HG02981 (cell line): ENCODE data around the gene OSBPL2.

Source experiments
- ATAC-seq: cut with Tn5 transposase; IDR thresholded peaks from one replicate; pipeline ENCODE4 v1.9.1; 2021; ENCODE audit warnings: mild to moderate bottlenecking, moderate library complexity; ENCODE audit not compliant: unreplicated experiment

OSBPL2 gene

GRCh38 chr20:62219992-62220665, 18.2 kb upstream of the OSBPL2 start, which contains the start of gene HRH3:
Gene HRH3 (minus strand): TSS chr20:62220278. CDS start chr20:62219970, 308 bp downstream.
- ATAC-seq: no peak

GRCh38 chr20:62220666-62221568, 17.4 kb upstream of the OSBPL2 start:
- ATAC-seq: no peak

DNA sequence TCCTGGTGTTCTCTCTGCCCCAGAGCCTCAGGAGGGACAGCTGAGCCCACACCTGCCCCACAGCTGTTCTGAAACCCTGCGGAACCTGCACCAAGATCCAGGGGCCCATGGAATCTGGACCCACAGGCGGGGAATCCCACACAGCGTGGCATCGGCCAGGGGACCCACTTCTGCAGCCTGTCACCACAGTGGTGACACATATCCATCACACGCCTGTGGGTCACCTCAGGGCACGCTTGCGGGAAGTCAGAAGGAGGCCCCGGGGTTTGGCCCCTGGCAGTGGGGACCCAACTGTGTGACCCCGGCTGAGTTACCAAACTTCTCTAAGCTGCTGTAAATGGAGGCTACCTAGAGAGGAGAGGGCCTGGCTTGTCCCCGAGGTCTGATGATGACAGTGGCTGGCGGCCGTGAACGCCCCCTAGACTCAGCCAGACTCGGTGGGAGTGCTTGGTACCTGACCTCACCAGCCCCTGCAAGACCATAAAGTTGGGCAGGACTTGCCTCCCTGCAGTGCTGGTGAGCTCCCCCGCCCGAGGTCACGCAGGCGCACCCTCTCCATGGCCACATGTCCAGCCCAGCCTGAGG, 16.0 kb upstream of the OSBPL2 start:
- ATAC-seq: no peak

GRCh38 chr20:62222972-62223371, 15.3 kb upstream of the OSBPL2 start:
- ATAC-seq: no peak

DNA sequence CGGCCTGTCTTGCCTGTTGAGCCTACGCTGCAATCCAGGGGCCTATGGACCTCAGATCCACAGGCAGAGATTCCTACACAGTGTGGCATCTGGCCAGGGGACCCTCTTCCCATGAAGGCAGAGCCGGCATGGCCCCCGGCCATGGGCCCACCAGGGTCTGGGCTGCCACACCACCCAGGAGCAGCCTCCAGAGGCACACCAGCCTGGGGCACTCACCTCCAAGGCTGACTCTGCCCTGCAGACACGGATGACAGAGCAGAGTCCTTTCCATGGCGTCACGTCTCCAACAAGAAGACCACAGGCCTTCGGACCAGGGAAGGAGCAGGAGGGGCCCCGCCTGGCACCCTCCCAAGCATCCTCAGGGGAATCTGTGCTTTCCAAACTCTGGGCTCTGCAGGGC, 14.8 kb upstream of the OSBPL2 start:
- no peak for ATAC-seq

GRCh38 chr20:62224113-62224855, 14.0 kb upstream of the OSBPL2 start:
- ATAC-seq: no peak

DNA sequence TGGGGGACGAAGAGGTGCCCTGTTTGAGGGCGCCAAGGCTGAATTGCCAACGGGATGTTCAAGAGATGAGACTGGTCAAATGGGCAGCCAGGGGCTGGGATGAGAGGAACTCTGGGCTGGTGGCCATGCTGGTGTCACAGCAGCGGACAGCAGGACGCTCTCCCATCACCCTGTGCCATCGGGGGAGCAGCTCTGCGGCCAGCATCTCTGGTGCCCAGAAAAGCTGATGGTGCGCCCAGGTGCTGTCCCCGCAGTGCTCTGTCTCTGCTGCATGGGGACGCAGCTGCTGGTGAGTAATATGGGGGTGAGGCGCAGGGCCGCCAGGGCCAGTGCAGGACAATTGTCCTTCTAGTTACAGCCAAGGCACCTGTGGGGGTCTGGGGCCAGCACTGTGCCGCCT, 13.3 kb upstream of the OSBPL2 start:
- ATAC-seq: no peak

GRCh38 chr20:62225820-62226635, 12.3 kb upstream of the OSBPL2 start:
- no peak for ATAC-seq

DNA sequence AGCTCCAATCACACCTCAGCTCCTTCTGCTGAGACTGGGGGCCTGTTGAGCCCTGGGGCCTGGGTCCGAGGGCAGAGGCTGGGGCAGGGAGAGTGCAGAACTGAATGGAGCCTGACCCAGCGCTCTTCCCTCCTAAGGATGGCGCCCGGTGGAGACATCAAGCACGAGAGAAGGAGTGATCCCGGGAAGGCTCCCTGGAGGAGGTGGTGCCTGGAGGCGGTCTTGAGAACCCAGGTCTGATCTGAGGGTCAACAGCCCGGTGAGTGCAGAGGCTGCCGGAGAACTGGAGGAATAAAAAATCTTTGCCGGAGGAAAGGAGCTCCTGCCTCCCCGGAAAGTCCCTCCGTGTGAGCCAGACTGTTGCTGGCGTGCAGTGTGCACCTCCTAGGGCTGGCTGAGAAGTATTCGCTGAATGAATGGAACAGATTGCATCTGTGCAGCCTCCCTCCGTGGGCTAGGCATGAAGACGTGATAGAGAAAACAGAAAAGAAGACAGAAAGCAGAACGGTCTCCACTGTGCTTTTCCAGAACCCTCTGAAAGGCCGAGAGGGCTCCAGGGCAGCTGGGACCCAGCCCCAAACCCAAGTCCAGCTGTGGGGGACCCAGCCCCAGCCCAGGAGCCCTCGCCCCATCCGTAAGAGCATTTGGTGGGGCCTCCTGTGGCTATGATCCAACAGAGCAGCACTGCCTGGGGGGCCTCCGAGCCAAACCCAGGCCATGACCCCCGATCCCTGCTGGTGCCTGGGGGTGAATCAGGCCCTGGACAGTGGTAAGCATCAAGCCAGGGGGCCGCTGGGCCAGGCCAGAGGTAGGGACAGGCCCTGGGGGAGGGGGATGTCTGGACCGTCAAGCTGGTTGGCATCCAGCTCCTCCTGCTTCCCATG, 11.4 kb upstream of the OSBPL2 start:
- no peak for ATAC-seq

GRCh38 chr20:62227591-62227976, 10.7 kb upstream of the OSBPL2 start:
- ATAC-seq: no peak

DNA sequence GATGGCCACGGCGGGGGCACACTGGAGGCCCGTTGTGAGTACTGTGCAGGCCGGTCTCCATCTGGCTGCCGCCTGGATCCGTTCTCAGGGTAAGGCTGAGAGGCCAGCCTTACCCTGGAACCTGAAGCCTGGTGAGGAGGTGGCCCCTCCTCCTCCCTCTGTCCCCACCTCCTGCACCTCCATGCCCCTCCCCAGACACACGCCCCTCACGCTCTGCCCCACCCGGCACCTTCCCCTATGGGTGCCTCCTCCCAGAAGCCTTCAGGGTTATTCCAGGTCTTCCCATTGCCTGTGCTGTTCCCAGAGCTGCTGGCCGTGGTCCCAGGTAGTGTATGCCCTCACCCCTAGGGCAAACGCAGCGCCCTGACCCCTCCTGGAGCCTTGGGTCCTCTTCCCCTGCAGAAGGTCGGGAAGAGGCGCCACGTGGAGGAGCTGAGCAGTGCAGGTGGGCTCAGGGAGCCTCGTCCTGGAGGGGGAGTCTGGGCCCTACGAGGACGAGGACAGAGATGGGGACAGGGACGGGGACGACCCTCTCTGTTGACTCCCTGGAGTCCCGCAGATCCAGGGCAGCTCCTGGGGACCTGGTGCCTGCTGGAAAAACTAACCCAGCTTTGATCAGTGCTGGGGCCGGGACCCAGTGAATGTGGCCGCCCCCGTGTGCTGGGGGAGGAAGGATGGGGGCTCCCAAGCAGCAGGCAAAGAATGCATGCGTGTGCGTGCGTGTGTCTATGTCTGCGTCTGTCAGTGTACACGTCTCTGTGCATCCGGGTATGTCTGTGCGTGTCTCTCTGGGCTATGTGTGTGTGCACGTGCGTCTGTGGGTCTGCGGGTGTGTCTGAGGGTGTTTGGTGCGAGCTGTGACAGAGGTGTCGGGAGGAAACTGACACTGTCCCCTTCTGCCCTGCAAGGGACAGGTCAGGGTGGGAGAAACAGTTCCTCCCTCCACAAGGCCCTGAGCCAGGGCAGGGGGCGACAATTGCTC, 10.1 kb upstream of the OSBPL2 start:
- no peak for ATAC-seq

DNA sequence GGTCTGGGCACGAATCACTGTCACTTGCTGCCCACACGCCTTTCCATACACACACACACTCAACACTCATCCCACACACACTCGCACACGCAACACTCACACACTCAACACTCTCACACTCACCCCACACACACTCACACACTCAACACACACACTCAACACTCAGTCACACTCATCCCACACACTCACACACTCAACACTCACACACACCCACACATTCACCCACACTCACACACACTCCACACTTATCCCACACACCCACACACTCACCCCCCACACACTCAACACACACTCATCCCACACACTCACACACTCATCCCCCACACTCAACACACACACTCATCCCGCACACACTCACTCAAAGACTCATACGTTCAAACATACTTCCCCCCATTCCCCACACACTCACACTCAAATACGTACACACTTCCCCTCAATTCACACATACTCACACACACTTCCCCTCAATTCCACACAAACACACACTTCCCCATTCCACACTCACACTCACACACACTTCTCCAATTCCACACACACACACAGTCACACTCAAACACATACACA, 9.3 kb upstream of the OSBPL2 start:
- ATAC-seq: no peak

- no peak for ATAC-seq
Observed at GRCh38 chr20:62229667-62230066, 8.7 kb upstream of the OSBPL2 start.

GRCh38 chr20:62230276-62230675, 8.0 kb upstream of the OSBPL2 start:
- no peak for ATAC-seq

GRCh38 chr20:62230696-62231095, 7.6 kb upstream of the OSBPL2 start:
- ATAC-seq: no peak

- ATAC-seq: no peak
Observed at GRCh38 chr20:62231292-62231691, 7.0 kb upstream of the OSBPL2 start.

DNA sequence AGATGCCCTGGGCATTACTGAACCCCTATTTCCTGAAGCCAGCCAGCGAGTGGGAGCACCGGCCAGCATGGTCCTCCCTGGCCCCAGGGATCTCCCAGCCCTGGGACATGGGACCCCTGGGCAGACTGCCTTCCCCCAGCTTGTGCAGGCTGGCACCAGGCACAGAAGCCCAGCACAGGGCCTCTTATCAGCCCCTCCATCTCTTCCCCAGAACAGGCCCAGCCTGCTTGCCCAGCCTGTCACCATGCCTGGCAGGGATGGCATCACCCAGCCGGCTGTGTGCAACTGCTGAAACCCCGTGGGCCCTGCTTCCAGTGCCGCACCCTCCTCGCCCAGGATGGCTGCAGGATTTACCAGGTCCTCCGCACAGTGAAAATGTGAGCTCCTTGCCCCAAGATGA, 6.1 kb upstream of the OSBPL2 start:
- no peak for ATAC-seq
